ENCODE measurements around the gene ADRA2C.

- TF ChIP-seq CTCF (conservative IDR thresholded peaks at IDR 0.05; ENCODE audit: low read length) (no peak), EZH2phosphoT487 (IDR thresholded peaks at IDR 0.05; ENCODE audit: borderline replicate concordance) (no peak)
These were observed 9.4 kb downstream of the ADRA2C start for GRCh38 chr4:3775576-3775975.

Measured in Loucy (cell line).